GM12891 (cell line): Measurements from ENCODE around the gene CD99.

Experiments
- DNase-seq: peaks from one replicate; pipeline ENCODE4 v3.0.0; 2011; ENCODE audit warnings: low spot score; ENCODE audit not compliant: insufficient read length
- FAIRE-seq: peaks from 2 replicates; lab custom pipeline; 2011; peaks lifted over from hg19 to GRCh38; lab: Jason Lieb, UNC
- PAX5 ChIP-seq: IDR thresholded peaks from 2 replicates; pipeline ENCODE4 v1.6.1; 2011; ENCODE audit warnings: low read length, moderate library complexity, mild to moderate bottlenecking; ENCODE audit not compliant: insufficient read depth, severe bottlenecking
- POLR2A ChIP-seq: IDR thresholded peaks from 2 replicates; pipeline ENCODE4 v1.6.1; 2011; ENCODE audit warnings: low read depth, low read length, control low read depth
- POLR2AphosphoS5 ChIP-seq: IDR thresholded peaks from 2 replicates; pipeline ENCODE4 v1.6.1; 2011; ENCODE audit warnings: low read depth, low read length, control low read depth
- POU2F2 ChIP-seq: IDR thresholded peaks from 2 replicates; pipeline ENCODE4 v1.6.1; 2011; ENCODE audit warnings: low read depth, mild to moderate bottlenecking, control low read depth, low read length, moderate library complexity
- SPI1 ChIP-seq: IDR thresholded peaks from 2 replicates; pipeline ENCODE4 v1.6.1; 2011; ENCODE audit warnings: low read depth, low read length, control low read depth
- TAF1 ChIP-seq: IDR thresholded peaks from 2 replicates; pipeline ENCODE4 v1.6.1; 2011; ENCODE audit warnings: low read depth, low read length, control low read depth

CD99 gene

GRCh38 chrX:2685886-2686285 lies 5.2 kb upstream of the CD99 start:
- no peak for TF ChIP-seq POU2F2
- TF ChIP-seq SPI1 = no peak
- no peak for TF ChIP-seq TAF1
- no peak for TF ChIP-seq POLR2A
- TF ChIP-seq POLR2AphosphoS5 = no peak
- no peak for TF ChIP-seq PAX5
- FAIRE-seq = no peak
- DNase-seq = no peak

- no peak for FAIRE-seq
- no peak for DNase-seq
- TF ChIP-seq SPI1 (no peak), PAX5 (no peak)
Observed at GRCh38 chrX:2689773-2690666, 1.1 kb upstream of the CD99 start.

- no peak for TF ChIP-seq POLR2A
- TF ChIP-seq PAX5 = no peak
- no peak for TF ChIP-seq POLR2AphosphoS5
- no peak for TF ChIP-seq TAF1
- DNase-seq (no peak), FAIRE-seq (no peak)
Observed at GRCh38 chrX:2691543-2692220, 587 bp downstream of the CD99 start.

- FAIRE-seq = no peak
- no peak for DNase-seq
- TF ChIP-seq POU2F2 = no peak
- TF ChIP-seq POLR2A = no peak
- TF ChIP-seq SPI1 = no peak
- TF ChIP-seq PAX5 = no peak
- no peak for TF ChIP-seq POLR2AphosphoS5
- no peak for TF ChIP-seq TAF1
Observed at GRCh38 chrX:2692221-2693112, 1.4 kb downstream of the CD99 start.

- DNase-seq (no peak), FAIRE-seq (peak; percentile 5)
- TF ChIP-seq POLR2AphosphoS5 = no peak
- TF ChIP-seq POLR2A = no peak
- no peak for TF ChIP-seq TAF1
- TF ChIP-seq SPI1 = no peak
- no peak for TF ChIP-seq POU2F2
- no peak for TF ChIP-seq PAX5
Observed at GRCh38 chrX:2693113-2694002, 2.3 kb downstream of the CD99 start.

GRCh38 chrX:2694914-2695267 lies 3.8 kb downstream of the CD99 start:
- TF ChIP-seq TAF1 (no peak), PAX5 (no peak), POLR2AphosphoS5 (no peak), POLR2A (no peak), POU2F2 (no peak), SPI1 (no peak)
- FAIRE-seq (no peak), DNase-seq (no peak)

- no peak for TF ChIP-seq TAF1
- peak; percentile 93 for TF ChIP-seq SPI1
- DNase-seq = peak; percentile 42
Observed at GRCh38 chrX:2696698-2697215, 5.7 kb downstream of the CD99 start.

GRCh38 chrX:2697306-2697705 lies 6.2 kb downstream of the CD99 start:
- TF ChIP-seq POLR2AphosphoS5 (no peak), PAX5 (no peak), POU2F2 (no peak), TAF1 (no peak), SPI1 (no peak), POLR2A (no peak)
- FAIRE-seq (peak; percentile 33), DNase-seq (no peak)

More at GRCh38 chrX:2696698-2697215, 5.7 kb downstream of the CD99 start:
- peak; percentile 72 for FAIRE-seq
